ENCODE data around the gene ATG4C.

DNA sequence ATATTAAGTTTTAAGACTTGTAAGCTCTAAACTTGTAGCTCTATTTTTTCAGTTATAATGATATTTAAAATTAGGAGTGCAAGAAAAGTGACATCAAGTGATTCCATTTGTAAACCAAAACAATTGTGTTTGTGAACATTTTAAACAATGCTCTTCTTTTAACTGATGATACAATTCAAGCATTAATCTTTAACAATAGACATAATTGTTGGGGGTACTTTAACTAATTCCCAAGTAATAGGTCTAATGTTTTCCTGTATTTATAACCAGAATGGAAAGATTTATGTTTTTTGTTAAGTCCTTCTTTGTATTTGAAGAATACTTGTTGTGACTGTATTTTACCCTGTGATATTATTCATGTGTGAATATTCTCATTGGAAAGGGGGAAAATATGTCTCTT, 6.8 kb downstream of the ATG4C start:
- TF ChIP-seq, protein P1, sequence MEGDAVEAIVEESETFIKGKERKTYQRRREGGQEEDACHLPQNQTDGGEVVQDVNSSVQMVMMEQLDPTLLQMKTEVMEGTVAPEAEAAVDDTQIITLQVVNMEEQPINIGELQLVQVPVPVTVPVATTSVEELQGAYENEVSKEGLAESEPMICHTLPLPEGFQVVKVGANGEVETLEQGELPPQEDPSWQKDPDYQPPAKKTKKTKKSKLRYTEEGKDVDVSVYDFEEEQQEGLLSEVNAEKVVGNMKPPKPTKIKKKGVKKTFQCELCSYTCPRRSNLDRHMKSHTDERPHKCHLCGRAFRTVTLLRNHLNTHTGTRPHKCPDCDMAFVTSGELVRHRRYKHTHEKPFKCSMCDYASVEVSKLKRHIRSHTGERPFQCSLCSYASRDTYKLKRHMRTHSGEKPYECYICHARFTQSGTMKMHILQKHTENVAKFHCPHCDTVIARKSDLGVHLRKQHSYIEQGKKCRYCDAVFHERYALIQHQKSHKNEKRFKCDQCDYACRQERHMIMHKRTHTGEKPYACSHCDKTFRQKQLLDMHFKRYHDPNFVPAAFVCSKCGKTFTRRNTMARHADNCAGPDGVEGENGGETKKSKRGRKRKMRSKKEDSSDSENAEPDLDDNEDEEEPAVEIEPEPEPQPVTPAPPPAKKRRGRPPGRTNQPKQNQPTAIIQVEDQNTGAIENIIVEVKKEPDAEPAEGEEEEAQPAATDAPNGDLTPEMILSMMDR (IDR thresholded peaks at IDR 0.05) = no peak
- TF ChIP-seq POLR2A (IDR thresholded peaks at IDR 0.05) = no peak

Data from esophagus squamous epithelium (tissue), 4 donors.